Measurements from ENCODE around the gene MAP3K21. TPM values are rescaled to one million over a fixed set of nuclear protein-coding genes. Genes with fewer than 3 reads are reported as not detected.

MAP3K21 gene
- total and polyA plus RNA-seq, 2 of the 8 experiments (the other 6 are each of a cell fraction or from before 2014, with no cell fraction given): 21.2 to 21.8 TPM

DNA sequence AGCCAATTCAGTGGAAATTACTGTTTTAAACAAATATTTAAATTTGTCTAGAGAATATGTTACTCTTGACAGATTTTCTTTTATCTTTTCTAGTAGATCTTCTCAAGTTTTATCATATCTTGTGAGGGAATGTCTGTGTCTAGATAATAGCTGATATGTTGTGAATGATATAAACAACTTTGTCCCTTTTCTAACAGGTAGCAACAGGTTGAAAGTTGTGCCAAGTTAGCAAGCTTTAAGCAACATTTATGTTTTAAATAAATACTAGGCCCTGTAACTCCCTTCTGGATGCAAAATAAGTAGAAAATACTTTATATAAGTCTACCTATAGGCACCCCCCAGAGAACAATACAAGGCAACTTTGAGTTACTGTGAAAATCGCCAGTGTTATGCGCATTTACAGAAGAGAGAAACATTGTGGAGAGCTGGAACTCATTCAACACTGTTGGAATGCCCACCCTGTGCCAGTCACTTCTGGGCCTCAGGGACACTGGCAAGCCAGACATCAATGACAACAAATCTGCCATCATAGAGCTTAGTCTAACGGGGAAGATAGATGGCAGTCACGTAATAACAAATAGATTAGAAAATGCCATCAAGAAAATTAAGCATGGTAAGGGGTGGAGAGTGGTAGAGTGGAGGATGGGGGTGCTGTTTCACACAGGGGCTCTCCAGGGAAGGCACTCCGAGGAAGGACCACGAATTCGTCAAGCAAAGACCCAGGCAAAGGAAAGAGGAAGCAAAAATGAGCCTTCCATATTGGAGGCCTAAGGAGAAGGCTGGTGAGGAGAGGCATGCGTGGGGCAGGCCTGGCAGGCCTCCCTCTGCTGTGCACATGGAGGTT, 4.4 kb downstream of the MAP3K21 start:
- peaks cover 0 to 66% of the 10 kb centered on the region in 2 experiments; a peak in 2 of 4 replicates for H3K79me2 ChIP-seq (ENCODE audit: control insufficient read depth in 1 of 2, insufficient read depth in 2 of 2, low read length in 2 of 2)
- DNase-seq (ENCODE audit: low read depth in 1 of 2, low spot score in 2 of 2) (no peak), FAIRE-seq (no peak)
- no peak overlapping the region for H2BK20ac ChIP-seq (ENCODE audit: low read length)
- peaks cover 8% of the 10 kb centered on the region; the same call in 1 of the 2 replicates for H3K79me1 ChIP-seq (ENCODE audit: low read depth, low read length)
- H4K20me1 ChIP-seq (replicated peaks in 1 of 2; ENCODE audit: control insufficient read depth in 1 of 2, insufficient read depth in 2 of 2, low read length in 2 of 2): peaks cover 7 to 9% of the 10 kb centered on the region in 2 experiments
- CTCF ChIA-PET (ENCODE audit: partially characterized antibody): interaction anchor here (0.7 to 1.9 kb wide), 3 partner anchors 9 to 27 kb away, joined by 3 to 5 read pairs (median 4); no protein-coding TSS in a partner anchor
- no peak overlapping the region for H3K18ac ChIP-seq (ENCODE audit: extremely low read depth, low read length)
- 75% methylated on average over 8 of the region's 8 CpGs; no CpG with 5 or more reads in 1 of the 2 experiments for WGBS, 2 experiments (ENCODE audit: extremely low coverage in 1 of 2, insufficient coverage in 1 of 2, insufficient read length in 1 of 2, insufficient replicate concordance in 2 of 2, low coverage in 1 of 2, low lambda C conversion rate in 2 of 2, missing lambda C conversion rate in 1 of 2)
- H2BK5ac ChIP-seq (ENCODE audit: low read depth, low read length): no peak overlapping the region
- H2BK12ac ChIP-seq (ENCODE audit: low read depth, low read length): 0 out of 2 replicates have a peak overlapping the region, but pooled peaks have one; percentile 3
- H4K5ac ChIP-seq (ENCODE audit: insufficient read length, low read depth, low read length): no peak overlapping the region
- H3K56ac ChIP-seq (replicated peaks; ENCODE audit: insufficient read length, low read depth, low read length): no peak overlapping the region
- H3K36me3 ChIP-seq (ENCODE audit: control insufficient read depth in 2 of 4, insufficient read depth in 4 of 4, low read length in 3 of 4): no peaks in the 10 kb centered on the region
- peaks cover 0 to 7% (median 3%) of the 10 kb centered on the region in 4 experiments; a peak in 3 of 7 replicates for H3K27me3 ChIP-seq (replicated peaks in 1 of 4; ENCODE audit: control insufficient read depth in 3 of 4, extremely low read depth in 1 of 4, insufficient read depth in 3 of 4, low read length in 3 of 4)
- H3K9me3 ChIP-seq (ENCODE audit: insufficient read depth in 2 of 2, low read depth in 1 of 2, low read length in 1 of 2): no peaks in the 10 kb centered on the region
- no peak overlapping the region for H2AFZ ChIP-seq (ENCODE audit: low read length)
- H3K23me2 ChIP-seq (ENCODE audit: low read depth, low read length): peaks cover 13% of the 10 kb centered on the region
- H2BK15ac ChIP-seq (ENCODE audit: low read length): no peak overlapping the region
- 0 out of 2 replicates have a peak overlapping the region, but pooled peaks have one; percentile 53 for H2AK5ac ChIP-seq (ENCODE audit: low read depth, low read length)
- no peak overlapping the region for H3K4ac ChIP-seq (replicated peaks; ENCODE audit: insufficient read length, low read depth, low read length)
- H4K91ac ChIP-seq (replicated peaks; ENCODE audit: insufficient read length, low read length): no peak overlapping the region
- H3K14ac ChIP-seq (ENCODE audit: insufficient read length): no peak overlapping the region
- no peak overlapping the region for H3K9ac ChIP-seq (replicated peaks in 1 of 4; ENCODE audit: extremely low read depth in 1 of 4, low read depth in 3 of 4, low read length in 3 of 4)
- no peak overlapping the region for H3K27ac ChIP-seq (ENCODE audit: low read depth, low read length)
- H3K23ac ChIP-seq (ENCODE audit: insufficient read length): no peak overlapping the region
- no peak overlapping the region for H4K8ac ChIP-seq (ENCODE audit: extremely low read depth, insufficient read depth, low read length)
- H3K4me2 ChIP-seq (ENCODE audit: insufficient read depth in 1 of 2, low read depth in 2 of 2, low read length in 2 of 2): no peak overlapping the region; a peak in 1 of 4 replicates
- no peak overlapping the region for H3K4me3 ChIP-seq (ENCODE audit: extremely low read depth in 1 of 4, insufficient read depth in 2 of 4, low read depth in 3 of 4, low read length in 4 of 4)
- no peak overlapping the region for H2BK120ac ChIP-seq (replicated peaks; ENCODE audit: low read depth, low read length)
- POLR2A ChIA-PET (ENCODE audit: partially characterized antibody): interaction anchor here (0.9 to 1.2 kb wide), 4 partner anchors 12 to 777 kb away, joined by 3 read pairs; no protein-coding TSS in a partner anchor
- peaks cover 5 to 16% (median 6%) of the 10 kb centered on the region in 4 experiments; a peak in 6 of 7 replicates for H3K4me1 ChIP-seq (replicated peaks in 1 of 4; ENCODE audit: control insufficient read depth in 3 of 4, insufficient read depth in 4 of 4, low read length in 3 of 4)
- TF ChIP-seq RNF2 (IDR thresholded peaks at IDR 0.05; ENCODE audit: borderline replicate concordance, low read depth, low read length, missing control alignments, poor library complexity, severe bottlenecking): no peak
- no peak for TF ChIP-seq TAF1 (IDR thresholded peaks at IDR 0.05; ENCODE audit: low read depth, low read length)
- TF ChIP-seq SIRT6 (IDR thresholded peaks at IDR 0.05; ENCODE audit: low read length): no peak
- TF ChIP-seq, protein P1, sequence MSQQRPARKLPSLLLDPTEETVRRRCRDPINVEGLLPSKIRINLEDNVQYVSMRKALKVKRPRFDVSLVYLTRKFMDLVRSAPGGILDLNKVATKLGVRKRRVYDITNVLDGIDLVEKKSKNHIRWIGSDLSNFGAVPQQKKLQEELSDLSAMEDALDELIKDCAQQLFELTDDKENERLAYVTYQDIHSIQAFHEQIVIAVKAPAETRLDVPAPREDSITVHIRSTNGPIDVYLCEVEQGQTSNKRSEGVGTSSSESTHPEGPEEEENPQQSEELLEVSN (IDR thresholded peaks at IDR 0.05): no peak
- TF ChIP-seq EZH2 (IDR thresholded peaks at IDR 0.05; ENCODE audit: low read depth, low read length, severe bottlenecking): no peak
- TF ChIP-seq PHF8 (conservative IDR thresholded peaks at IDR 0.05; ENCODE audit: low read depth, low read length): no peak
- TF ChIP-seq YY1 (IDR thresholded peaks at IDR 0.05; ENCODE audit: low read depth, low read length): no peak
- no peak for TF ChIP-seq BACH1 (IDR thresholded peaks at IDR 0.05; ENCODE audit: low read length)
- TF ChIP-seq EGR1 (IDR thresholded peaks at IDR 0.05; ENCODE audit: borderline replicate concordance, low read depth, low read length): no peak
- no peak for TF ChIP-seq CTBP2 (IDR thresholded peaks at IDR 0.05; ENCODE audit: borderline replicate concordance, insufficient read depth, insufficient read length, low read length)
- TF ChIP-seq CHD2 (IDR thresholded peaks at IDR 0.05; ENCODE audit: low read length): no peak

Data from H1 (cell line).